Mucosa of gallbladder (tissue), 1 donor: ENCODE measurements around the gene METTL25B. TPM values are rescaled to one million over a fixed set of nuclear protein-coding genes. Genes with fewer than 3 reads are reported as not detected.

Source experiments
- DNase-seq: peaks from one replicate; pipeline ENCODE4 v3.0.0-alpha.2; 2020; ENCODE audit warnings: low spot score
- total RNA-seq: library from RNA; stranded (reverse); gene quantifications from one replicate; pipeline ENCODE4 v1.2.1, GENCODE V29; 2021
- donor health status: DM: no; HTN: no; CAD: no.

Gene METTL25B
- total RNA-seq, 1 donor from 2014 or later, result 48.0 TPM

- DNase-seq, result peak; percentile 47
These were observed 1.6 kb upstream of the METTL25B start for GRCh38 chr1:156726549-156727226.

- no peak for DNase-seq
These were observed 777 bp upstream of the METTL25B start for GRCh38 chr1:156727492-156727891.

- peak; percentile 96 for DNase-seq
These were observed 562 bp downstream of the METTL25B start, which contains the start of gene ISG20L2 for GRCh38 chr1:156728599-156729462. ISG20L2 (minus strand) TSS chr1:156728766; CDS start chr1:156727652, 1,114 bp downstream.

GRCh38 chr1:156733989-156734584 is 5.8 kb downstream of the METTL25B start:
- no peak for DNase-seq

GRCh38 chr1:156738407-156738806 is 10.1 kb downstream of the METTL25B start:
- DNase-seq, result no peak

- no peak for DNase-seq
These were observed 10.6 kb downstream of the METTL25B start for GRCh38 chr1:156738916-156739315.

GRCh38 chr1:156740237-156740740 is 12.0 kb downstream of the METTL25B start:
- DNase-seq, result no peak

- peak; percentile 99 for DNase-seq
These were observed 12.6 kb downstream of the METTL25B start, which contains the start of gene MRPL24 for GRCh38 chr1:156740741-156741480. MRPL24 (minus strand) TSS chr1:156741088; CDS start chr1:156738704, 2,384 bp downstream.

GRCh38 chr1:156741481-156741983 is 13.3 kb downstream of the METTL25B start:
- no peak for DNase-seq

- DNase-seq, result no peak
These were observed 13.7 kb downstream of the METTL25B start for GRCh38 chr1:156742017-156742416.

- no peak for DNase-seq
These were observed 14.5 kb downstream of the METTL25B start for GRCh38 chr1:156742801-156743200.

GRCh38 chr1:156743367-156744302 is 15.4 kb downstream of the METTL25B start:
- DNase-seq, result no peak

- no peak for DNase-seq
These were observed 16.1 kb downstream of the METTL25B start for GRCh38 chr1:156744344-156744743.

- no peak for DNase-seq
These were observed 16.6 kb downstream of the METTL25B start for GRCh38 chr1:156744786-156745419.

- no peak for DNase-seq
These were observed 17.6 kb downstream of the METTL25B start for GRCh38 chr1:156745881-156746280.

- no peak for DNase-seq
These were observed 18.1 kb downstream of the METTL25B start for GRCh38 chr1:156746406-156746727.

GRCh38 chr1:156746728-156747631 is 18.7 kb downstream of the METTL25B start:
- DNase-seq, result peak; percentile 90
